HG02884 (cell line): ENCODE results near the gene PABPC4L.
"Not testable (repeated sequence)": the region's sequence is repeated elsewhere in the genome, so short reads cannot be mapped to it uniquely, and the experiment has no call there.

Experiments used
- ATAC-seq: cut with Tn5 transposase; IDR thresholded peaks from one replicate; pipeline ENCODE4 v1.9.1; 2021; ENCODE audit warnings: mild to moderate bottlenecking, moderate library complexity; ENCODE audit not compliant: unreplicated experiment

Gene PABPC4L

GRCh38 chr4:134201216-134202161 lies at the start of gene PABPC4L:
TSS of gene PABPC4L (minus strand) at chr4:134201789. CDS start at chr4:134201019, 770 bp downstream.
- no peak for ATAC-seq

DNA sequence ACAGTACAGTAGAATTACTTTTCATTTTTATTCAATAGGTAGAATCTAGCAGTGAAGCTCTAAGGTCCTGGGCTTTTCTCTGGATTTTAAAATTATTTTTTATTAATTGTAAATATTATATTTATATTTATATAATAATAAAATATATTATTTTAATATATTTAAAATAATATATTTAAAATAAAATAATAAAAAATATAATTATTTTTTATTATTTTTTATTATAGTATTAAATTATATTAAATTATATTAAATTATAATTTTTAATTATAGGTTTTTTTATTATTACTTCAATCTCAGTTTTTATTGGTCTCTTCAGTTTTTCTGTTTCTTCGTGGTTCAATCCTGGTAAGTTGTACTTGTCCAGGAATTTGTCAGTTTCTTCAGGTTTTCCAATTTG lies 49.7 kb upstream of the PABPC4L start:
- no peak for ATAC-seq

DNA sequence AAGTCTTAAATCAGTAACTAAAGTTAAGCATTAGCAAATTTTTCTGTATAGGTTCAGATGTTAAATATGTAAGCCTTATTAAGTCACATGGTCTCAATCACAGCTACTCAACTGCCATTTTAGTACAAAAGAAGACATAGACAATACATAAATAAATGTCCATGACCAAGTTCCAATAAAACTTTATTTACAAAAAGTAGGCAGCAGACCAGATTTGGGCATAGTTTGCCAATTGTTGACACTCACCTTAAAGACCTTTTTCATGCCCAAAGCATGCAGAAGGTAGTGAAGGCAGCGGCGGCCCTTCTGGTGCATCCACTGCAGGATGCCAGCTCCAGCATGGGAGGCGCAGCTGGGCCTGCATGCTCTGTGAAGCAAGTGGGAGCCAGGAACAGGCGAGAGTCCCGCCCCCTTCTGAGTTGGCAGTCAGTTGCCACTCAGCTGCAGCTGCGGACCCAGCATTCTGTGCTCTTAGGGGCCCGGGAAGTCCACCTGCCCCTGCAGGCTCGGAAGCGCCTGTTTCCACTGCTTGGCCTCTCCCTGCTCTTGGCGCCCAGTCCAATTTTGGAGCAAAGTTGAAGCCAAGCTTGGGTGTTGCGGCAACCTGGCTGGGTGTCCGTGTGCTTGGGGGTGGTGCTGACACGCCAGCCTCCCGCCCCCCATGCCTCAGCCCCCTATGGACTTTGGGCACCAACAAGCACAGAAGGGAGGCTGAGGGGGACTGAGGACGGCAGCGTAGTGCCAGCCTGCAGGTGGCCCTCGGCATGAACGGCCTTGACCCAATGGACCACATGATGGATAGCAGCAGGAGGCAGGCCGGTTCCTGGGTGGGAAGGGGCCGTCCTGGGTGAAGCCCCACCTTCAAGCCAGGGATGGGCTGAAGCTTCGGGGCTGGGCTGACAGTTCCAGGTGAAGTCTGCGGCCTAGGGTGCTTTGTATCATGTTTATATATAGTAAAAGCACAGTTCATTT lies 42.4 kb upstream of the PABPC4L start:
- ATAC-seq: no peak

DNA sequence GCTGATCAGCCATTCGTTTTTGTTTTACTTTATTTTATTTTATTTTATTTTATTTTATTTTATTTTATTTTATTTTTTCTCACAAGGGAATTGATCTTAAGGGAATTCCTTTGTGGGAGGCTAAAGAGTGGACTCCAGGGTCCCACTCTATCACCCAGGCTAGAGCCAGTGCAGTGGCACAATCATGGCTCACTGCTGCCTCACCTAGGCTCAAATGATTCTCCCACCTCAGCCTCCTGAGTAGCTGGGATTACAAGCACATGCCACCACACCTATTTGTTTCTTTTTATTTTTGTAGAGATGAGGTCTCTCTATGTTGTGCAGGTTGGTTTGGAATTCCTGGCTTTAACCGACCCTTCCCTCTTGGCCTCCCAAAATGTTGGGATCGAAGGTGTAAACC lies 17.5 kb upstream of the PABPC4L start:
- no peak for ATAC-seq

DNA sequence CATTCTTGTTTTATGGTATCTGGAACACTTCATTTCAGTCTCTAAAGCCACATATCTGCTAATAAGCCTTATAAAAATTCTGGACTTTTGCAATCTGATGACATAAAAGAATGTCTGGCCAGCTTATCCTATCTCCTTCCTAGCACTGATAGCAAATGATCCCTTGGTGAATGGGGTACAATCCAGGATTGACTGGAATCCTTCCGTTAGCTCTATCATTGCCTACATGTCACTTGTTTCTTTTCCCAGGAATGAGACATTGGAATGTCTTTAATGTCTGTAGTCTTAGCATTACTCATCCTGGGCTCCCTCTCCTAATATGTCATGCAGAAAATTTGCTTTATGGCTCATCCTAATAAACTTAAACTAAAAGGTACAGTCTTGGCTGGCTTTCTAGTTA lies 14.8 kb upstream of the PABPC4L start:
- no peak for ATAC-seq

GRCh38 chr4:134215620-134216344 lies 14.2 kb upstream of the PABPC4L start:
- ATAC-seq: no peak

GRCh38 chr4:134207955-134208354 lies 6.4 kb upstream of the PABPC4L start:
- not testable (repeated sequence) for ATAC-seq

- ATAC-seq: no peak
These were observed 772 bp upstream of the PABPC4L start for GRCh38 chr4:134202166-134202956.

GRCh38 chr4:134200811-134201215 lies 776 bp downstream of the PABPC4L start:
- no peak for ATAC-seq

DNA sequence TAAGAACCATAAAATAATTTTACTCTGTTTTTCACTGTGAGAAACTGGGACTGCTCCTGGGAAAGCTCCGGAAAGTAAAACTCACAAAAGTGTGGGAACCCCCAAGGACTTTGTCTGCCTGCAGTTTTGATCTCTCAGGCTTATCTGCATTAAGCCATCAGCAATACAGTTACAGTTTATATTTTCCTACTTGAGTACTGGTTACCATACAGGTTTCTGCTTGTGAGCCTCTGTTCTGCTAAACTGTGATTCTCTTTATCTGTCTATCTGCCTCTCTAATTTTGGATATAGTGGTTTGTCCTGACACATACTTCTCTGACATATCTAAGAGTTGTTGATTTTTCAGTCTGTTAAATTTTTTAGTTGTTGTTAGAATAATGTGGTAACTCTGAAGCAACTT lies 11.6 kb downstream of the PABPC4L start:
- no peak for ATAC-seq

GRCh38 chr4:134189480-134189879 lies 12.1 kb downstream of the PABPC4L start:
- ATAC-seq: no peak

GRCh38 chr4:134178706-134179105 lies 22.9 kb downstream of the PABPC4L start:
- no peak for ATAC-seq

DNA sequence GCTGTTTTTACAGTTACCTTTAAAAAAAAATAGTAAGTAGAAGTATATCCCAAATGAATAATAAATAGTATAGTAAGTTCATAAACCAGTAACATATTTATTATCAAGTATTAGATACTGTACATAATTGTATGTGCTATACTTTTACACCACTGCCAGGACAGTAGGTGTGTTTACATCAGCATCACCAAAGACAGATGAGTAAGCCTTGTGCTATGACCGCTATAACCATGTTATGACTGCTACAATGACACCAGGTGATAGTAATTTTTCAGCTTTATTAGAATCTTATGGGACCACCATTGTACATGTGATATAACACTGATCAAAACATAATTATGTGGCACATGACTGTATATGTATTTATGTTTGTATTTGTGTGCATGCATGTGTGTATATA lies 27.3 kb downstream of the PABPC4L start:
- ATAC-seq: no peak

- ATAC-seq: no peak
These were observed 41.4 kb downstream of the PABPC4L start for GRCh38 chr4:134160211-134160610.

DNA sequence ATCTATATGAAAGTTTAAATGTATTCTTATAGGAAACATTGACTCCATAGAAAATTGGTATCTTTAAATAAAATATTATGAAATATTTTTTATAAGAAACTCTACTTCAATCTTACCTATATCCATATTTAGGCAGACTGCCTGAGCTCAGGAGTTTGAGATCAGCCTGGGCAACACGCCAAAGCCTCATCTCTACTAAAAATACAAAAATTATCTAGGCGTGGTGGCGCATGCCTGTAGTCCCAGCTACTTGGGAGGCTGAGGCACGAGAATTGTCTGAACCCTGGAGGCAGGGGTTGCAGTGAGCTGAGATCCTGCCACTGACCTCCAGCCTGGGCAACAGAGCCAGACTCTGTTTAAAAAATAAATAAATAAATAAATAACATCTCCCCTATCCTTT lies 47.5 kb downstream of the PABPC4L start:
- ATAC-seq: no peak

DNA sequence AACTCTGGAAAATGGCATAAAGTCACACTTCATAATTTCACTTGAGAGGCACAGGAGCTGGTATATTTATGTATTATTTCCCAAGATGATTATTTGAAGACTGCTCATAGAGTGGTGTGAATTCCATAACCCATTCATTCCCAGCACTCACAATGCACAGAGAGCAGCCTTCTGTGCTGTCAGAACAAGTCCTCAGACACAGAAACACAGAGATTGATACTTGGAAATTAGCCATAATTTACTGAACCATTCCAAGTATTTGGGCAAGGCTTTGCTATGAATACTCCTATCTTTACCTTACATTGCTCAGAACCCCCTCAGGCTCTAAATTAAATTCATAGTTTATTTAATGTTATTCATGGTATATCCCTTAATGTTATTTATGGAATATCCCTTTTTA lies 53.6 kb downstream of the PABPC4L start:
- ATAC-seq: no peak
